ENCODE measurements around the gene PCDHGA11.
"Not testable (repeated sequence)": the region's sequence is repeated elsewhere in the genome, so short reads cannot be mapped to it uniquely, and the experiment has no call there.

Gene PCDHGA11

DNA sequence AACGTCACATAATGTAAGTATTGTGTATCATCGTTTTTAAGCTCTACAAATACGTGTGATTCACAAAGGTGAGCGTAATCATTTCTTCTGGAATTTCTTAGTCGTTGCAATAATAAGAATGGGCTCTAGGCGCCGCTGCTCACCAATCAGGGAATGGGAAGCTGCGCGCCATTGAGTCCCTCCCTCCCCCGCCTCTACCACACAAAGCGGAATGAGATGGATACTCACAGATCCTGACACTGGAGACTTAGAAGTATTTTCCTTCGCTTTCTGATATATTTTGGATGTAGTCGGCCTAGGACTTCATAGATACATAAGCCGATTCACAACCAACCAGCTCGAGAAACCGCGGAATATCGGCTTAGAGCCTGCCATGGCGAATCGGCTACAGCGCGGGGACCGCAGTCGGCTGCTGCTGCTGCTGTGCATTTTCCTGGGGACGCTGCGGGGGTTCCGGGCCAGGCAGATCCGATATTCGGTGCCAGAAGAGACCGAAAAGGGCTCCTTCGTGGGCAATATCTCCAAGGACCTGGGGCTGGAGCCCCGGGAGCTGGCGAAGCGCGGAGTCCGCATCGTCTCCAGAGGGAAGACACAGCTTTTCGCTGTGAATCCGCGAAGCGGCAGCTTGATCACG, at the start of gene PCDHGA11:
Gene PCDHGA11 (plus strand): TSS at position 197 of the 634 bp plus-strand sequence. CDS start 177 bp downstream, at position 374.
- no peak for FAIRE-seq

DNA sequence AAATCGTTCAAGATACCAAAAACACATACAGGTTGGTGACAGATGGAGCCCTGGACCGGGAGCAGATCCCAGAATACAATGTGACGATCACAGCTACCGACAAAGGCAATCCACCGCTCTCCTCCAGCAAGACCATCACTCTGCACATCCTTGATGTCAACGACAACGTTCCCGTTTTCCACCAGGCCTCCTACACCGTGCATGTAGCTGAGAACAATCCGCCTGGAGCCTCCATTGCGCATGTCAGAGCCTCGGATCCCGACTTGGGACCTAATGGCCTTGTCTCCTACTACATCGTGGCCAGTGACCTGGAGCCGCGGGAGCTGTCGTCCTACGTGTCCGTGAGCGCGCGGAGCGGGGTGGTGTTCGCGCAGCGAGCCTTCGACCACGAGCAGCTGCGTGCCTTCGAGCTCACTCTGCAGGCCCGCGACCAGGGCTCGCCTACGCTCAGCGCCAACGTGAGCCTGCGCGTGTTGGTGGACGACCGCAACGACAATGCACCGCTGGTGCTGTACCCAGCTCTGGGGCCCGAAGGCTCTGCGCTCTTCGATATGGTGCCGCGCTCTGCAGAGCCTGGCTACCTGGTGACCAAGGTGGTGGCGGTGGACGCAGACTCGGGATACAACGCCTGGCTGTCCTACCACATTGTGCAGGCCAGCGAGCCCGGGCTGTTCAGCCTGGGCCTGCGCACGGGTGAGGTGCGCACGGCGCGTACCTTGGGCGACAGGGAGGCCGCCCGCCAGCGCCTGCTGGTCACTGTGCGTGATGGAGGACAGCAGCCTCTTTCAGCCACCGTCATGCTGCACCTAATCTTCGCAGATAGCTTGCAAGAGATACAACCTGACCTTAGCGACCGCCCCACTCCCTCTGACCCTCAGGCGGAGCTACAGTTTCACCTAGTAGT, 49.0 kb upstream of the PCDHGA11 start:
- no peak for FAIRE-seq

DNA sequence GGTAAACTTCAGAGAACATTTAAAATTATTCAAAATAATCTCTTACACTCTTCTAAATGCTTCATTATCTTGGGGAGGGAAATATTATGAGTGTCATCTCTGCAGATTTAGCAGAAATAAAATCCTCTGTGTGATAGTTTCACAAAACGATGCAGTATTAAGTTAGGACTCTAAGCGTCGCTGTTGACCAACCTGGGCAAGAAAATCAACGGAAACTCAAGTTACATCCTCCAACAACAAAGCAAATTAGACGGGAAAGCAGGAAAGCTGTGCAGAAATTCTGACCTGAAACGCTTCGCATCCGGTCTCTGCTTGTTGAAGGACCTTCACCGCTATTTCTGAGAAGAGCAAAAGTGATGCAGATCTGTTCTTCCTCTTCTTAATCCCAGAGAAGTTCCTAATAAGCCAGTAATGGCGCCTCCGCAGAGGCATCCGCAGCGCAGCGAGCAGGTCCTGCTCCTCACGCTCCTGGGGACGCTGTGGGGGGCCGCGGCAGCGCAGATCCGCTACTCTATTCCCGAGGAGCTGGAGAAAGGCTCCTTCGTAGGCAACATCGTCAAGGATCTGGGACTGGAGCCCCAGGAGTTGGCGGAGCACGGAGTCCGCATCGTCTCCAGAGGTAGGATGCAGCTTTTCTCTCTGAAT, 47.1 kb upstream of the PCDHGA11 start, which contains the start of gene PCDHGA6:
Gene PCDHGA6 (plus strand): TSS at position 219 of the 645 bp plus-strand sequence. CDS start 193 bp downstream, at position 412.
- no peak for FAIRE-seq

DNA sequence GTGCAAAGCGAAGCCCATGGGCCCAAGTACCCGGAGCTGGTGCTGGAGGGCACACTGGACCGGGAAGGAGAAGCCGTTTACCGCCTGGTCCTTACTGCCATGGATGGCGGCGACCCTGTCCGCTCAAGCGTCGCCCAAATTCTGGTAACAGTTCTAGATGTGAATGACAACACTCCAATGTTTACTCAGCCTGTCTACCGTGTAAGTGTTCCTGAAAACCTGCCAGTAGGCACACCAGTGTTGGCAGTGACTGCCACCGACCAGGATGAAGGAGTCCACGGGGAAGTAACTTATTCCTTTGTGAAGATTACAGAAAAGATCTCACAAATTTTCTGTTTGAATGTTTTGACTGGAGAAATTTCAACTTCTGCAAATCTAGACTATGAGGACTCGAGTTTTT, 46.2 kb upstream of the PCDHGA11 start:
- FAIRE-seq = no peak

- FAIRE-seq = not testable (repeated sequence)
Measured at GRCh38 chr5:141375444-141376155, 45.3 kb upstream of the PCDHGA11 start.

DNA sequence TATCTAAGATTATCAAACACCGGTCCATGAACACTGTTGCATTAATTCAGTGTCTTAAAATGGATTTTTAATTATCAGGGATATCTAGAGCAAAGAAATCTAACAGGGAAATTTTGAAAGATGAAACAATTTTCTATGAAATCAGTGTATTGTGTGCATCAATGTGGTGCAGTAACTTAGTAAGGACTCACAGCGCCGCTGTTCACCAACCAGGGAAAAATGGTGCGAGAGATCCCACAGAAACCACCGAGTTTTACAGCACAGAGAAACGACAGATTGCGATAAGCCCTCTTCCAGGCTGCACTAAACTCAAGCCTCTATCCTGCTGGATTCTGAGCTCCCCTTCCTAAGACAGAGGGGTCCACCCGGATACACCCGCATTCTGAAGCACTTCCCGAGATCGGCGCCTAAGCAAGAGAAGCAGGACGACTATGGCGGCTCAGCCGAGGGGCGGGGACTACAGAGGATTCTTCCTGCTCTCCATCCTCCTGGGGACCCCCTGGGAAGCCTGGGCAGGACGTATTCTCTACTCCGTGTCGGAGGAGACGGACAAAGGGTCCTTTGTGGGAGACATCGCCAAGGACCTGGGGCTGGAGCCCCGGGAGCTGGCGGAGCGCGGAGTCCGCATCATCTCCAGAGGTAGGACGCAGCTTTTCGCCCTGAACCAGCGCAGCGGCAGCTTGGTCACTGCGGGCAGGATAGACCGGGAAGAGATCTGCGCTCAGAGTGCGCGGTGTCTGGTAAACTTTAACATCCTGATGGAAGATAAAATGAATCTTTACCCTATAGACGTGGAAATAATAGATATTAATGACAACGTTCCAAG, 38.2 kb upstream of the PCDHGA11 start, which contains the start of gene PCDHGA7:
Gene PCDHGA7 (plus strand): TSS at position 274 of the 826 bp plus-strand sequence. CDS start 158 bp downstream, at position 432.
- no peak for FAIRE-seq

GRCh38 chr5:141383345-141383744, 37.5 kb upstream of the PCDHGA11 start:
- no peak for FAIRE-seq

DNA sequence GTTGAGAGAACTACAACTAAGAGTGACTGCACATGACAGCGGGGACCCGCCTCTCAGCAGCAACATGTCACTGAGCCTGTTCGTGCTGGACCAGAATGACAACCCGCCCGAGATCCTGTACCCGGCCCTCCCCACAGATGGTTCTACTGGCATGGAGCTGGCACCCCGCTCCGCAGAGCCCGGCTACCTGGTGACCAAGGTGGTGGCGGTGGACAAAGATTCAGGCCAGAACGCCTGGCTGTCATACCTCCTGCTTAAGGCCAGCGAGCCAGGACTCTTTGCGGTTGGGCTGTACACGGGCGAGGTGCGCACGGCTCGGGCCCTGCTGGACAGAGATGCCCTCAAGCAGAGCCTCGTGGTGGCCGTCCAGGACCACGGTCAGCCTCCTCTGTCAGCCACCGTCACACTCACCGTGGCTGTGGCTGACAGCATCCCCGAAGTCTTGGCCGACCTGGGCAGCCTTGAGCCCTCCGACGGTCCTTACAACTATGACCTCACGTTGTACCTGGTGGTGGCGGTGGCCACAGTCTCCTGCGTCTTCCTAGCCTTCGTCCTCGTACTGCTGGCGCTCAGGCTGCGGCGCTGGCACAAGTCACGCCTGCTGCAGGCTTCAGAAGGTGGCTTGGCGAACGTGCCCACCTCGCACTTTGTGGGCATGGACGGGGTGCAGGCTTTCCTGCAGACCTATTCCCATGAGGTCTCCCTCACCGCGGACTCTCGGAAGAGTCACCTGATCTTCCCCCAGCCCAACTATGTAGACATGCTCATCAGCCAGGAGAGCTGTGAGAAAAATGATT, 36.2 kb upstream of the PCDHGA11 start:
- FAIRE-seq = no peak

- FAIRE-seq = not testable (repeated sequence)
Measured at GRCh38 chr5:141387557-141388311, 33.1 kb upstream of the PCDHGA11 start, which contains the start of gene PCDHGB4. TSS of gene PCDHGB4 (plus strand) at chr5:141387698. CDS start at chr5:141387885, 187 bp downstream.

DNA sequence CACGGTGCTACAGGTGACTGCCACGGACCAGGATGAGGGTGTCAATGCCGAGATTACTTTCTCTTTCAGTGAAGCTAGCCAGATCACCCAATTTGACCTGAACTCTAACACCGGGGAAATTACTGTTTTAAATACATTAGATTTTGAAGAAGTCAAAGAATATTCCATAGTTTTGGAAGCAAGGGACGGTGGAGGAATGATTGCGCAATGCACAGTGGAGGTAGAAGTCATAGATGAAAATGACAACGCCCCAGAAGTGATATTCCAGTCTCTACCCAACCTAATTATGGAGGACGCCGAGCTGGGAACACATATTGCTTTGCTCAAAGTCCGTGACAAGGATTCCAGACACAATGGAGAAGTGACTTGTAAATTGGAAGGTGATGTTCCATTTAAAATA, 32.2 kb upstream of the PCDHGA11 start:
- FAIRE-seq = no peak

- no peak for FAIRE-seq
Measured at GRCh38 chr5:141389153-141390042, 31.5 kb upstream of the PCDHGA11 start.

GRCh38 chr5:141392429-141393198, 28.2 kb upstream of the PCDHGA11 start, which contains the start of gene PCDHGA8:
TSS of gene PCDHGA8 (plus strand) at chr5:141392633. CDS start at chr5:141392814, 181 bp downstream.
- no peak for FAIRE-seq

- FAIRE-seq = no peak
Measured at GRCh38 chr5:141393267-141393666, 27.6 kb upstream of the PCDHGA11 start.

DNA sequence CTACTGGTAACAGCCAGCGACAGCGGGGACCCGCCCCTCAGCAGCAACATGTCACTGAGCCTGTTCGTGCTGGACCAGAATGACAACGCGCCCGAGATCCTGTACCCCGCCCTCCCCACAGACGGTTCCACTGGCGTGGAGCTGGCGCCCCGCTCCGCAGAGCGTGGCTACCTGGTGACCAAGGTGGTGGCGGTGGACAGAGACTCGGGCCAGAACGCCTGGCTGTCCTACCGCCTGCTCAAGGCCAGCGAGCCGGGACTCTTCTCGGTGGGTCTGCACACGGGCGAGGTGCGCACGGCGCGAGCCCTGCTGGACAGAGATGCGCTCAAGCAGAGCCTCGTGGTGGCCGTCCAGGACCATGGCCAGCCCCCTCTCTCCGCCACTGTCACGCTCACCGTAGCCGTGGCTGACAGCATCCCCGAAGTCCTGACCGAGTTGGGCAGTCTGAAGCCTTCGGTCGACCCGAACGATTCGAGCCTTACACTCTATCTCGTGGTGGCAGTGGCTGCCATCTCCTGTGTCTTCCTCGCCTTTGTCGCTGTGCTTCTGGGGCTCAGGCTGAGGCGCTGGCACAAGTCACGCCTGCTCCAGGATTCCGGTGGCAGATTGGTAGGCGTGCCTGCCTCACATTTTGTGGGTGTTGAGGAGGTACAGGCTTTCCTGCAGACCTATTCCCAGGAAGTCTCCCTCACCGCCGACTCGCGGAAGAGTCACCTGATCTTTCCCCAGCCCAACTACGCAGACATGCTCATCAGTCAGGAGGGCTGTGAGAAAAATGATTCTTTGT, 26.3 kb upstream of the PCDHGA11 start:
- FAIRE-seq = not testable (repeated sequence)

DNA sequence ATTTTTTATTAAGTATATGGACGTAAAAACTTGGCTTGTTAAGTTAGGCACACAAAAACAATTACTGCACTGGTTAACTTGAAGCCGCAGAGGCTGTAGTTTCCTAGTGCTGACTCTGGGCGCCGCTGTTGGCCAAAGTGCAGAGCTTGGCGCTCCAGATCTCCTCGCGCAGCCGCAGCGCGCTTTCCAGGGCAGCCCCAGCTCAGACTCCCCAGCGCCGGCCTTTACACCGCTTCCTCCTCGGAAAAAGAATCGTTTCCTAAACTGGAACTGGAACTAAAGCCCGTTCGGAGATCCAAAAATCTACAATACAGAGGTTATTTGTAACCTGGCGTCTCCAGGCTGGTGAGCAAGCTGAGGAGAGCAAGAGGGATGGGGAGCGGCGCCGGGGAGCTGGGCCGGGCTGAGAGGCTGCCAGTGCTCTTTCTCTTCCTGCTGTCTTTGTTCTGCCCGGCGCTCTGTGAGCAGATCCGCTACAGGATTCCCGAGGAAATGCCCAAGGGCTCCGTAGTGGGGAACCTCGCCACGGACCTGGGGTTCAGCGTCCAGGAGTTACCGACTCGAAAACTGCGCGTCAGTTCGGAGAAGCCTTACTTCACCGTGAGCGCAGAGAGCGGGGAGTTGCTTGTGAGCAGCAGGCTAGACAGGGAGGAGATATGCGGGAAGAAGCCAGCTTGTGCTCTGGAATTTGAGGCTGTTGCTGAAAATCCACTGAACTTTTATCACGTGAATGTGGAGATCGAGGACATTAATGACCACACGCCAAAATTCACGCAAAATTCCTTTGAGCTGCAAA, 22.9 kb upstream of the PCDHGA11 start, which contains the start of gene PCDHGB5:
Gene PCDHGB5 (plus strand): TSS at position 192 of the 796 bp plus-strand sequence. CDS start 181 bp downstream, at position 373.
- FAIRE-seq = not testable (repeated sequence)

DNA sequence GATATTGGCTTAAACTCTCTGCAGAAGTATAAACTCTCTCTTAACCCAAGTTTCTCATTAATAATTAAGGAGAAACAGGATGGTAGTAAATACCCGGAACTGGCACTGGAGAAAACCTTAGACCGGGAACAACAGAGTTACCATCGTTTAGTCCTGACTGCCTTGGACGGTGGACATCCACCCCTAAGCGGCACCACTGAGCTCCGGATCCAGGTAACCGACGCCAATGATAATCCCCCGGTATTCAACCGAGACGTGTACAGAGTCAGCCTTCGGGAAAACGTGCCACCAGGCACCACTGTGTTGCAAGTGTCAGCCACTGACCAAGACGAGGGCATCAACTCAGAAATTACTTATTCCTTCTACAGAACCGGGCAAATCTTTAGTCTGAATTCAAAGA, 22.2 kb upstream of the PCDHGA11 start:
- no peak for FAIRE-seq

Data from islet of Langerhans (tissue), 1 donor.